Measurements from ENCODE around the gene PPFIBP2.
A peak's percentile ranks its signal among the peaks of the same experiment; 100 is the strongest.
"Not testable (repeated sequence)": the region's sequence is repeated elsewhere in the genome, so short reads cannot be mapped to it uniquely, and the experiment has no call there.

PPFIBP2 gene

DNA sequence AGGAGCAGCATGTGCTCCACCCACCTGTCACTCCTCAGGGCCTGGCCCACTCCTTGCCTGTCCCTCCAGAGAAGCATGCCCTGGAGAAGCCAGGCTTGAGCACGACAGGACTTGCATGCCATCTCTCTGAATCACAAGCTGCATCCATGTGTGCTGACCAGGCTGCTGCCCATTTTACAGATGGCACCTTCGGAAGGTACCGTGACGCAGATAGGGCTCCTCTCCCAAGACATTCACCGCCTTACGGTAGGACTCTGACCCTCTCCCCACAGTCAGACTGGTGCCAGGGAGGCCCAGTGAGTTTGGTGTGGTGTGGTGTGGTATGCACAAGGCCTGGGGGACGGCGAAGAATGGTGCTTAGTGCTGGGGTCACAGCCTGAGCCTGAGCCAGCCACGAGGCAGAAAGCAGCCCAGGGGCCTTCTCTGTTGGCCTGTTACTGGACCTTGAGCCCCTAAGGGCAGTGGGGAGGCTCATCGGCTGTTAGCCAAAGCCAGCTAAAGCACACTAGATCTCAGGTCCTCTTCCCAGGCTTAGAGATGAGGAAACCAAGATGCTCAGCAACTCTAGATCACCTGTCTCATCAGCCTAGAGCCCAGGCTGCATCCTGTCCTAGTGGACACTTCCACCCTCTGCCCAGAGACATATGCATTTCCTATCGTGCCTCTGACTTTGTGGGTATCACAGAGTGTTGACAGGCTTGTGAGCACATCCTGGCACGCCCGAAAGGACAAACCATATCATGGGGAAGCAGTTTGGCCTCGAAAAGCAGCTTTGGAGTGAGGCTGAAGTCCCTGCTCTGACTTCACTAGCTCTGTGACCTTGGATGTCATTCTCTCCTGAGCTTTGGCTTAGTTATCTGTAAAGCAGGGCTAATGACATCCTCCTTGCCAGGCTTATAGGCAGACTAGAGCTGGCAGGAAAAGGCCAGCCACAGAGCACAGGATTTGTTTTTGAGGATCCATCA, 141.7 kb downstream of the PPFIBP2 start:
- H2AFZ ChIP-seq = no peak overlapping the region
- peak overlapping the region; percentile 88 for H3K27ac ChIP-seq
- TF ChIP-seq, protein P1, sequence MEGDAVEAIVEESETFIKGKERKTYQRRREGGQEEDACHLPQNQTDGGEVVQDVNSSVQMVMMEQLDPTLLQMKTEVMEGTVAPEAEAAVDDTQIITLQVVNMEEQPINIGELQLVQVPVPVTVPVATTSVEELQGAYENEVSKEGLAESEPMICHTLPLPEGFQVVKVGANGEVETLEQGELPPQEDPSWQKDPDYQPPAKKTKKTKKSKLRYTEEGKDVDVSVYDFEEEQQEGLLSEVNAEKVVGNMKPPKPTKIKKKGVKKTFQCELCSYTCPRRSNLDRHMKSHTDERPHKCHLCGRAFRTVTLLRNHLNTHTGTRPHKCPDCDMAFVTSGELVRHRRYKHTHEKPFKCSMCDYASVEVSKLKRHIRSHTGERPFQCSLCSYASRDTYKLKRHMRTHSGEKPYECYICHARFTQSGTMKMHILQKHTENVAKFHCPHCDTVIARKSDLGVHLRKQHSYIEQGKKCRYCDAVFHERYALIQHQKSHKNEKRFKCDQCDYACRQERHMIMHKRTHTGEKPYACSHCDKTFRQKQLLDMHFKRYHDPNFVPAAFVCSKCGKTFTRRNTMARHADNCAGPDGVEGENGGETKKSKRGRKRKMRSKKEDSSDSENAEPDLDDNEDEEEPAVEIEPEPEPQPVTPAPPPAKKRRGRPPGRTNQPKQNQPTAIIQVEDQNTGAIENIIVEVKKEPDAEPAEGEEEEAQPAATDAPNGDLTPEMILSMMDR (IDR thresholded peaks at IDR 0.05) = no peak
- H3K9me3 ChIP-seq (ENCODE audit: control insufficient read depth, low read length) = no peaks in the 10 kb centered on the region
- H3K27me3 ChIP-seq (ENCODE audit: control insufficient read depth, insufficient read depth, low read length) = no peaks in the 10 kb centered on the region
- H3K79me2 ChIP-seq = no peaks in the 10 kb centered on the region
- no peaks in the 10 kb centered on the region for H3K36me3 ChIP-seq (ENCODE audit: control insufficient read depth, insufficient read depth, low read length)
- peaks cover 12% of the 10 kb centered on the region for H3K4me1 ChIP-seq
- no peak overlapping the region for H3K4me2 ChIP-seq (ENCODE audit: low read length)
- no peak overlapping the region for H3K9ac ChIP-seq
- H3K4me3 ChIP-seq (ENCODE audit: low read depth, low read length) = no peak overlapping the region

DNA sequence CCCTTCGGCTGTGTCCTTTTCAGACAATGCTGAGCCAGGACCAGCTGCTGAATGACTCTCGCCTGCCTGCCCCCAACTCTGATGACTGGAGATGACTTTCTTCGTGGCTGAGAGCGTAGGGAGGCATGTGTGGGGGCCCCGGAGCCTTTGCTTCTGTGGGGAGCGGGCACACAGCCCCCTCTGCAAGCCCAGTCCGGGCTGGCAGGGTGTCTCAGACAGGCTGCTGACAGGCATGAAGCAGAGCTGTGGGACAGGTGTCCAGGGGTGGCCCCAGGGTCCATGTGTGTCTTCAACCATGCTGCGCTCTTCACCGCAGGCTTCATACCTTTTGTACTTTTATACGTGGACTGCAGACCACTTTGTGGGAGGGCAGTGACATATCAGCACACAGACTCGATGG, 142.9 kb downstream of the PPFIBP2 start:
- TF ChIP-seq, protein P1 (IDR thresholded peaks at IDR 0.05) = no peak
- peak overlapping the region; percentile 88 for H3K27ac ChIP-seq
- no peaks in the 10 kb centered on the region for H3K79me2 ChIP-seq
- H3K36me3 ChIP-seq (ENCODE audit: control insufficient read depth, insufficient read depth, low read length) = no peaks in the 10 kb centered on the region
- H3K4me3 ChIP-seq (ENCODE audit: low read depth, low read length) = no peak overlapping the region
- no peaks in the 10 kb centered on the region for H3K9me3 ChIP-seq (ENCODE audit: control insufficient read depth, low read length)
- H3K4me2 ChIP-seq (ENCODE audit: low read length) = no peak overlapping the region
- no peak overlapping the region for H2AFZ ChIP-seq
- H3K9ac ChIP-seq = no peak overlapping the region
- peaks cover 12% of the 10 kb centered on the region for H3K4me1 ChIP-seq
- no peaks in the 10 kb centered on the region for H3K27me3 ChIP-seq (ENCODE audit: control insufficient read depth, insufficient read depth, low read length)

DNA sequence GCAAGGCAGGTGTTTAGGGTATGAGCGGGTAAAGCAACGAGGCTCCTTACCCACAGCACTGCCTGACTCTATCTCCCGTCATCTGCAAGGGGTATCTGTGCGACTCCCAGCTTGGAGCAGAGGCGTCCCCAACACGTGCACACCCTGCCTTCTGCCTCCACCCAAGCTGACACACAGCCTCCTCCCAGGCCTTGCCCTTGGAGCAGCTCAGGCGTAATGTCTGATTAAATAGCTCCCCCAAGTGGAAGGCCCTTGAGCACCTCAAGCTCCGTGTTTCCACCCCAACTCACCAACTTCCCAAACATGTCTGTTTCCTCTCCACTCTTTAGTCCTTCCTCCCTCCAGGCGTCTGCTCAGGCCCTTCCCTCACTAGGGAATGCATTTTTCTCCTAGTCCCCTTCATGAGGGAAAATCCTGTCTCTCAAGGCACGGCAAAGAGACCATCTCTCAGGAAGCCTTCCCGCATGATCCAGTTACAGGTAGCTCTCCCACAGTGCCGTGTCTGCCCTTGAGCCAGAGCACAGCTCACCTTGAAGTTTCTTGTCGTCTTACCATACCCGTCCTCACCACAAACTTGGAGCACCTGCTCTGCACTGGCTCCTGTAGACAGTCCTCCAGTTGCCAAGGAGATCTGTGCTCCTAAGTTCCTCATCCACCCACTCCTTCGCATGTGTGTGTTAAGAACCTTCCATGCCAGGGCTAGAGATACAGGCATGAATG, 143.7 kb downstream of the PPFIBP2 start:
- Histone ChIP-seq H3K79me2 (no peaks in the 10 kb centered on the region), H3K27ac (peak overlapping the region; percentile 88), H3K9ac (no peak overlapping the region), H3K4me2 (ENCODE audit: low read length) (no peak overlapping the region), H2AFZ (no peak overlapping the region), H3K27me3 (ENCODE audit: control insufficient read depth, insufficient read depth, low read length) (no peaks in the 10 kb centered on the region), H3K36me3 (ENCODE audit: control insufficient read depth, insufficient read depth, low read length) (no peaks in the 10 kb centered on the region), H3K4me1 (peaks cover 12% of the 10 kb centered on the region), H3K9me3 (ENCODE audit: control insufficient read depth, low read length) (no peaks in the 10 kb centered on the region), H3K4me3 (ENCODE audit: low read depth, low read length) (no peak overlapping the region)
- TF ChIP-seq, protein P1 (IDR thresholded peaks at IDR 0.05) = peak; percentile 41

DNA sequence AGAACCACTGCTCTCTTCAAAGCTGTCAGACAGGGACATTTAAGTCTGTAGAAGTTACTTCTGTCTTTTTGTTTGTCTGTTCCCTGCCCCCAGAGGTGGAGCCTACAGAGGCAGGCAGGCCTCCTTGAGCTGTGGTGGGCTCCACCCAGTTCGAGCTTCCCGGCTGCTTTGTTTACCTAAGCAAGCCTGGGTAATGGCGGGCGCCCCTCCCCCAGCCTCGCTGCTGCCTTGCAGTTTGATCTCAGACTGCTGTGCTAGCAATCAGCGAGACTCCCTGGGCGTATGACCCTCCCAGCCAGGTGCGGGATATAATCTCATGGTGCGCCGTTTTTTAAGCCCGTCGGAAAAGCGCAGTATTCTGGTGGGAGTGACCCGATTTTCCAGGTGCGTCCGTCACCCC, 149.7 kb downstream of the PPFIBP2 start:
- H3K9me3 ChIP-seq (ENCODE audit: control insufficient read depth, low read length); H3K4me3 ChIP-seq (ENCODE audit: low read depth, low read length); H3K79me2 ChIP-seq; H3K27me3 ChIP-seq (ENCODE audit: control insufficient read depth, insufficient read depth, low read length); H3K27ac ChIP-seq; H3K4me2 ChIP-seq (ENCODE audit: low read length); H3K36me3 ChIP-seq (ENCODE audit: control insufficient read depth, insufficient read depth, low read length); H3K9ac ChIP-seq; H2AFZ ChIP-seq: not testable (repeated sequence)
- peaks cover 16% of the 10 kb centered on the region for H3K4me1 ChIP-seq

DNA sequence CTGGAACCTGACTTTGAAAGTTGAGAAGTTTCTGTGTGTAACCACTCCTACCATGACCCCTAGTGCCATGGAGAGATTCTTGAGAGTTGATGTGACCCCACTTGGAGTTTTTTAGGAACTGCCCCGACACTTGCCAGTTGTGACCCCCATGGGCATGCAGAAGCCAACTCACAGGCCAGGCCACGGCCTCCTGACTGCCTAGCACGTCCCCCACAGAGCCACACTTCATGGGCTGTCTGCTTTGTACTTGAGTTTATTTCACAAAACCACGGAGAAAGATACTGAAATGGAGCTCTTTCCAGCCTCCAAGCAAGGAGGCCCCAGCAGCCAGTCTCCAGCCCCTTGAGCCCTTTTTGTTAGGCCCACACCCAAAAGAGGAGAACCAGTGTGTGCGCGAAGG, 151.1 kb downstream of the PPFIBP2 start:
- no peak overlapping the region for H3K4me2 ChIP-seq (ENCODE audit: low read length)
- H3K4me3 ChIP-seq (ENCODE audit: low read depth, low read length) = no peak overlapping the region
- no peaks in the 10 kb centered on the region for H3K9me3 ChIP-seq (ENCODE audit: control insufficient read depth, low read length)
- H3K27me3 ChIP-seq (ENCODE audit: control insufficient read depth, insufficient read depth, low read length) = no peaks in the 10 kb centered on the region
- H3K36me3 ChIP-seq (ENCODE audit: control insufficient read depth, insufficient read depth, low read length) = no peaks in the 10 kb centered on the region
- H3K9ac ChIP-seq = no peak overlapping the region
- no peak overlapping the region for H3K27ac ChIP-seq
- H3K79me2 ChIP-seq = no peaks in the 10 kb centered on the region
- no peak overlapping the region for H2AFZ ChIP-seq
- TF ChIP-seq, protein P1 (IDR thresholded peaks at IDR 0.05) = no peak
- peaks cover 17% of the 10 kb centered on the region for H3K4me1 ChIP-seq
